HuH-7 (cell line): ENCODE data around the gene BCLAF1.
"Not testable (repeated sequence)": the region's sequence is repeated elsewhere in the genome, so short reads cannot be mapped to it uniquely, and the experiment has no call there.

Experiments used
- DNase-seq: peaks from one replicate; pipeline ENCODE4 v3.0.0; 2011; ENCODE audit warnings: low spot score

Gene BCLAF1

GRCh38 chr6:136308469-136308868 is 18.8 kb upstream of the BCLAF1 start:
- not testable (repeated sequence) for DNase-seq

- DNase-seq, result no peak
Observed at GRCh38 chr6:136307351-136307750, 17.7 kb upstream of the BCLAF1 start.

GRCh38 chr6:136306466-136306865 is 16.8 kb upstream of the BCLAF1 start:
- no peak for DNase-seq

GRCh38 chr6:136304410-136304809 is 14.8 kb upstream of the BCLAF1 start:
- DNase-seq, result no peak

GRCh38 chr6:136303516-136303915 is 13.9 kb upstream of the BCLAF1 start:
- no peak for DNase-seq

GRCh38 chr6:136294621-136295020 is 5.0 kb upstream of the BCLAF1 start:
- no peak for DNase-seq

GRCh38 chr6:136290410-136291010 is 864 bp upstream of the BCLAF1 start:
- DNase-seq, result peak; percentile 34

- peak; percentile 82 for DNase-seq
Observed at GRCh38 chr6:136289327-136289578, 393 bp downstream of the BCLAF1 start.

GRCh38 chr6:136288566-136289326 is 900 bp downstream of the BCLAF1 start:
- peak; percentile 38 for DNase-seq

- DNase-seq, result no peak
Observed at GRCh38 chr6:136284909-136285308, 4.7 kb downstream of the BCLAF1 start.

GRCh38 chr6:136282906-136283305 is 6.7 kb downstream of the BCLAF1 start:
- no peak for DNase-seq

- no peak for DNase-seq
Observed at GRCh38 chr6:136280032-136280609, 9.5 kb downstream of the BCLAF1 start.

GRCh38 chr6:136274062-136274461 is 15.6 kb downstream of the BCLAF1 start:
- DNase-seq, result no peak

GRCh38 chr6:136265101-136265500 is 24.5 kb downstream of the BCLAF1 start:
- DNase-seq, result no peak

GRCh38 chr6:136262940-136263339 is 26.7 kb downstream of the BCLAF1 start:
- no peak for DNase-seq

- no peak for DNase-seq
Observed at GRCh38 chr6:136254851-136255466, 34.7 kb downstream of the BCLAF1 start.

- DNase-seq, result no peak
Observed at GRCh38 chr6:136253734-136254133, 35.9 kb downstream of the BCLAF1 start.

- no peak for DNase-seq
Observed at GRCh38 chr6:136252441-136252840, 37.2 kb downstream of the BCLAF1 start.

GRCh38 chr6:136251394-136251793 is 38.3 kb downstream of the BCLAF1 start:
- no peak for DNase-seq

GRCh38 chr6:136250686-136251008 is 39.0 kb downstream of the BCLAF1 start:
- no peak for DNase-seq

- peak; percentile 87 for DNase-seq
Observed at GRCh38 chr6:136249811-136250685, 39.6 kb downstream of the BCLAF1 start, which contains the start of gene MTFR2. MTFR2 (minus strand) TSS chr6:136250311; CDS start chr6:136249099, 1,212 bp downstream.

GRCh38 chr6:136249336-136249735 is 40.3 kb downstream of the BCLAF1 start:
- no peak for DNase-seq
